T-helper 1 cell treated with Interleukin-12 subunit alpha and Interleukin-12 subunit beta and Interleukin-4 antibody, amounts not matched to agents 30 ng/mL and 1 ng/mL, for 36 hours (primary cell): ENCODE measurements around the gene MAMDC4. TPM values are rescaled to one million over a fixed set of nuclear protein-coding genes. Genes with fewer than 3 reads are reported as not detected.

Experiments
- total RNA-seq: library from RNA; stranded (reverse); gene quantifications from 2 replicates; pipeline ENCODE4 v1.2.3, GENCODE V29; 2022

MAMDC4 gene
- total RNA-seq, 1 donor from 2014 or later = 21.5 TPM

Other genes with a start within 250 kb of the MAMDC4 start
- 0.49 and 1.0 TPM in 2 replicates for gene EGFL7, start 189.4 kb upstream of the MAMDC4 start, total RNA-seq
- 13.5 and 14.7 TPM in 2 replicates for gene AGPAT2, start 164.9 kb upstream of the MAMDC4 start, total RNA-seq
- gene DIPK1B, start 139.8 kb upstream of the MAMDC4 start, total RNA-seq = 0.29 and 0.37 TPM in 2 replicates
- 0.07 TPM in 1 of 2 replicates, not detected in the other for gene LCN10, start 109.4 kb upstream of the MAMDC4 start, total RNA-seq
- not detected in 2 replicates for gene LCN6, start 103.8 kb upstream of the MAMDC4 start, total RNA-seq
- gene LCN8, start 94.1 kb upstream of the MAMDC4 start, total RNA-seq = not detected in 2 replicates
- gene LCN15, start 87.8 kb upstream of the MAMDC4 start, total RNA-seq = not detected in 2 replicates
- gene TMEM141, start 61.0 kb upstream of the MAMDC4 start, total RNA-seq = 39.2 and 41.2 TPM in 2 replicates
- 0.42 and 0.56 TPM in 2 replicates for gene CCDC183, start 56.0 kb upstream of the MAMDC4 start, total RNA-seq
- 106 and 107 TPM in 2 replicates for gene RABL6, start 44.4 kb upstream of the MAMDC4 start, total RNA-seq
- gene AJM1, start 9.9 kb upstream of the MAMDC4 start, total RNA-seq = 8.1 and 8.8 TPM in 2 replicates
- gene PHPT1, start 2.9 kb upstream of the MAMDC4 start, total RNA-seq = 161 and 165 TPM in 2 replicates
- 428 and 445 TPM in 2 replicates for gene EDF1, start 14.0 kb downstream of the MAMDC4 start, total RNA-seq
- gene TRAF2, start 34.2 kb downstream of the MAMDC4 start, total RNA-seq = 80.6 and 85.0 TPM in 2 replicates
- 117 and 119 TPM in 2 replicates for gene FBXW5, start 92.4 kb downstream of the MAMDC4 start, total RNA-seq
- gene C8G, start 92.9 kb downstream of the MAMDC4 start, total RNA-seq = 3.1 and 4.2 TPM in 2 replicates
- 3.2 and 3.8 TPM in 2 replicates for gene LCN12, start 99.9 kb downstream of the MAMDC4 start, total RNA-seq
- gene PTGDS, start 125.2 kb downstream of the MAMDC4 start, total RNA-seq = 5.2 and 5.3 TPM in 2 replicates
- gene LCNL1, start 130.6 kb downstream of the MAMDC4 start, total RNA-seq = not detected in 2 replicates
- 79.8 and 84.2 TPM in 2 replicates for gene PAXX, start 140.1 kb downstream of the MAMDC4 start, total RNA-seq
- gene CLIC3, start 144.2 kb downstream of the MAMDC4 start, total RNA-seq = 1.4 and 1.8 TPM in 2 replicates
- 30.0 and 33.9 TPM in 2 replicates for gene ABCA2, start 175.9 kb downstream of the MAMDC4 start, total RNA-seq
- 1.7 and 1.9 TPM in 2 replicates for gene FUT7, start 179.7 kb downstream of the MAMDC4 start, total RNA-seq
- gene NPDC1, start 193.8 kb downstream of the MAMDC4 start, total RNA-seq = 56.7 and 57.3 TPM in 2 replicates
- not detected in 2 replicates for gene ENTPD2, start 201.7 kb downstream of the MAMDC4 start, total RNA-seq
- gene SAPCD2, start 218.2 kb downstream of the MAMDC4 start, total RNA-seq = 19.7 and 21.1 TPM in 2 replicates
- 15.1 and 15.7 TPM in 2 replicates for gene UAP1L1, start 225.2 kb downstream of the MAMDC4 start, total RNA-seq
- 50.4 and 54.3 TPM in 2 replicates for gene MAN1B1, start 234.6 kb downstream of the MAMDC4 start, total RNA-seq